Measurements from ENCODE around the gene IL1RAPL1. TPM values are rescaled to one million over a fixed set of nuclear protein-coding genes. Genes with fewer than 3 reads are reported as not detected.

IL1RAPL1 gene
- polyA plus RNA-seq, 1 of the 3 experiments (the other 2 are of a cell fraction) = 2.8 TPM

DNA sequence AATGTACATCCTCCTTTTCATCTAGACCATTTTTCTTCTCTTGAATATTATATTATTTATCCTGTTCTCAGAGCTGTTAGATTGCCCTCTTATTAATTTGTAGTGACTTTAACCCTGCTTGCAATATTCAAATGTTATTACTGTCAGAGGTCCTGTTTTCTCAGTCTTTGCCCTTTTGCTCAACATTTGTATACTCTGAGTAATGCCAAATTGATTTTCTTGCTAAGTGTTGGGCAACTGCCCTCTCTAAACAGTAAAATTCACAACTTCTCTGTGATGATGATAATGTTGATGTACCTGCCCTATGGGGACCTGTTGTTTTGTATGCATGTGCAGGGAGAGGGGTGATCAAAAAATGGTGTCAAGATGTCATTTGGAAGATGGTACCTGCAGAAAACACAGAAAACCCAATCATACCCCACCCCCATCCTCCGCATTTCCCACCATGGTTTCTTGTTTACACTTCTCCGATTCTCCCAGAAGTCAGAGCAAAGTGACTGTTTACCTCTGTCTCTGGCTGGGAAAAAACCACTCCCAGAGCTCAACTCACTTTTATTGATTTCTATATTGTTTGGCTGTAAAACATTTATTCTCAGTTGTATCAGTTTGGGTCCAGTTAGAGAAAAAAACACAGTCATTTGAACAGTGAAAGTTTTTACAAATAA, 694.0 kb downstream of the IL1RAPL1 start:
- no peak for DNase-seq
- Histone ChIP-seq H3K79me2 (ENCODE audit: insufficient read depth) (no peaks in the 10 kb centered on the region), H3K27me3 (ENCODE audit: insufficient read depth) (no peaks in the 10 kb centered on the region; the same call in 1 of the 2 replicates), H3K36me3 (replicated peaks in 1 of 2; ENCODE audit: control insufficient read depth in 1 of 2, insufficient read depth in 2 of 2, low read length in 1 of 2) (no peaks in the 10 kb centered on the region), H3K4me2 (no peak overlapping the region), H3K9me3 (no peaks in the 10 kb centered on the region), H3K9ac (no peak overlapping the region), H3K9me2 (no peaks in the 10 kb centered on the region), H3K4me1 (ENCODE audit: control insufficient read depth in 1 of 2, insufficient read depth in 2 of 2, low read depth in 1 of 2, low read length in 1 of 2) (no peaks in the 10 kb centered on the region), H4K20me1 (ENCODE audit: insufficient read depth) (no peaks in the 10 kb centered on the region), H3K4me3 (ENCODE audit: low read depth in 2 of 2, low read length in 1 of 2) (no peak overlapping the region), H3F3A (replicated peaks; ENCODE audit: insufficient read depth) (no peaks in the 10 kb centered on the region), H3K27ac (ENCODE audit: low read depth in 2 of 2, low read length in 1 of 2) (no peak overlapping the region), H2AFZ (ENCODE audit: low read depth) (no peak overlapping the region)
- CTCF ChIA-PET = interaction anchor here (1.3 kb wide), 1 partner anchor 12 kb away, joined by 3 read pairs; no protein-coding TSS in a partner anchor
- WGBS (ENCODE audit: low lambda C conversion rate) = 24% methylated on average over 2 of the region's 2 CpGs
- no peak for TF ChIP-seq EP300 (IDR thresholded peaks at IDR 0.05; ENCODE audit: borderline replicate concordance in 1 of 2, low read depth in 1 of 2, low read length in 1 of 2)
- TF ChIP-seq GATA2 (CRISPR knock-in tag; IDR thresholded peaks at IDR 0.05) = no peak
- TF ChIP-seq MEF2A (IDR thresholded peaks at IDR 0.05; ENCODE audit: borderline replicate concordance, low read depth) = no peak
- TF ChIP-seq SMC3 (IDR thresholded peaks at IDR 0.05; ENCODE audit: low read depth, low read length) = no peak
- TF ChIP-seq, protein P1, sequence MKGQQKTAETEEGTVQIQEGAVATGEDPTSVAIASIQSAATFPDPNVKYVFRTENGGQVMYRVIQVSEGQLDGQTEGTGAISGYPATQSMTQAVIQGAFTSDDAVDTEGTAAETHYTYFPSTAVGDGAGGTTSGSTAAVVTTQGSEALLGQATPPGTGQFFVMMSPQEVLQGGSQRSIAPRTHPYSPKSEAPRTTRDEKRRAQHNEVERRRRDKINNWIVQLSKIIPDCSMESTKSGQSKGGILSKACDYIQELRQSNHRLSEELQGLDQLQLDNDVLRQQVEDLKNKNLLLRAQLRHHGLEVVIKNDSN (IDR thresholded peaks at IDR 0.05; ENCODE audit: borderline replicate concordance, low read depth) = no peak
- no peak for TF ChIP-seq NFIC (IDR thresholded peaks at IDR 0.05; ENCODE audit: borderline replicate concordance)
- TF ChIP-seq TAF1 (IDR thresholded peaks at IDR 0.05; ENCODE audit: borderline replicate concordance, low read depth, low read length) = no peak
- TF ChIP-seq FOXM1 (IDR thresholded peaks at IDR 0.05; ENCODE audit: low read depth) = no peak
- no peak for TF ChIP-seq TEAD4 (IDR thresholded peaks at IDR 0.05; ENCODE audit: borderline replicate concordance, insufficient read depth)
- TF ChIP-seq, protein P2, sequence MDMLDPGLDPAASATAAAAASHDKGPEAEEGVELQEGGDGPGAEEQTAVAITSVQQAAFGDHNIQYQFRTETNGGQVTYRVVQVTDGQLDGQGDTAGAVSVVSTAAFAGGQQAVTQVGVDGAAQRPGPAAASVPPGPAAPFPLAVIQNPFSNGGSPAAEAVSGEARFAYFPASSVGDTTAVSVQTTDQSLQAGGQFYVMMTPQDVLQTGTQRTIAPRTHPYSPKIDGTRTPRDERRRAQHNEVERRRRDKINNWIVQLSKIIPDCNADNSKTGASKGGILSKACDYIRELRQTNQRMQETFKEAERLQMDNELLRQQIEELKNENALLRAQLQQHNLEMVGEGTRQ (IDR thresholded peaks at IDR 0.05; ENCODE audit: borderline replicate concordance, low read depth, low read length) = no peak
- no peak for TF ChIP-seq GABPA (IDR thresholded peaks at IDR 0.05; ENCODE audit: low read depth)
- no peak for TF ChIP-seq TCF12 (IDR thresholded peaks at IDR 0.05)
- TF ChIP-seq RFX5 (IDR thresholded peaks at IDR 0.05; ENCODE audit: low read length) = no peak
- no peak for TF ChIP-seq RAD21 (IDR thresholded peaks at IDR 0.05; ENCODE audit: low read length)
- POLR2A ChIA-PET = no interaction called here

- Histone ChIP-seq H3K9me2 (no peaks in the 10 kb centered on the region), H3K4me1 (ENCODE audit: control insufficient read depth in 1 of 2, insufficient read depth in 2 of 2, low read depth in 1 of 2, low read length in 1 of 2) (no peaks in the 10 kb centered on the region), H3K79me2 (ENCODE audit: insufficient read depth) (no peaks in the 10 kb centered on the region), H3K4me2 (no peak overlapping the region), H2AFZ (ENCODE audit: low read depth) (no peak overlapping the region), H3K27me3 (ENCODE audit: insufficient read depth) (no peaks in the 10 kb centered on the region; the same call in 1 of the 2 replicates), H4K20me1 (ENCODE audit: insufficient read depth) (no peaks in the 10 kb centered on the region), H3K9me3 (no peaks in the 10 kb centered on the region), H3K4me3 (ENCODE audit: low read depth in 2 of 2, low read length in 1 of 2) (no peak overlapping the region), H3F3A (replicated peaks; ENCODE audit: insufficient read depth) (no peaks in the 10 kb centered on the region), H3K9ac (no peak overlapping the region), H3K27ac (ENCODE audit: low read depth in 2 of 2, low read length in 1 of 2) (no peak overlapping the region), H3K36me3 (replicated peaks in 1 of 2; ENCODE audit: control insufficient read depth in 1 of 2, insufficient read depth in 2 of 2, low read length in 1 of 2) (no peaks in the 10 kb centered on the region)
- CTCF ChIA-PET = no interaction called here
- no peak for DNase-seq
- POLR2A ChIA-PET = no interaction called here
- WGBS (ENCODE audit: low lambda C conversion rate) = 16% methylated on average over 2 of the region's 2 CpGs
- TF ChIP-seq RAD21 (IDR thresholded peaks at IDR 0.05; ENCODE audit: low read length) (no peak), JUND (IDR thresholded peaks at IDR 0.05) (no peak), CHD2 (IDR thresholded peaks at IDR 0.05; ENCODE audit: low read length, partially characterized antibody) (no peak), ELF1 (IDR thresholded peaks at IDR 0.05) (no peak), FOXM1 (IDR thresholded peaks at IDR 0.05; ENCODE audit: low read depth) (no peak), RCOR1 (IDR thresholded peaks at IDR 0.05; ENCODE audit: low read length) (no peak), ZBTB33 (IDR thresholded peaks at IDR 0.05; ENCODE audit: borderline replicate concordance, low read depth) (no peak), FOSL2 (IDR thresholded peaks at IDR 0.05; ENCODE audit: borderline replicate concordance, low read depth) (no peak), SIN3A (IDR thresholded peaks at IDR 0.05; ENCODE audit: borderline replicate concordance, low read depth, low read length) (no peak), GABPA (IDR thresholded peaks at IDR 0.05; ENCODE audit: low read depth) (no peak), RFX5 (IDR thresholded peaks at IDR 0.05; ENCODE audit: low read length) (no peak), RXRA (IDR thresholded peaks at IDR 0.05; ENCODE audit: borderline replicate concordance, low read depth) (no peak)
- TF ChIP-seq, protein P3, sequence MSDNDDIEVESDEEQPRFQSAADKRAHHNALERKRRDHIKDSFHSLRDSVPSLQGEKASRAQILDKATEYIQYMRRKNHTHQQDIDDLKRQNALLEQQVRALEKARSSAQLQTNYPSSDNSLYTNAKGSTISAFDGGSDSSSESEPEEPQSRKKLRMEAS (IDR thresholded peaks at IDR 0.05; ENCODE audit: low read depth) = no peak
- TF ChIP-seq, protein P2 (IDR thresholded peaks at IDR 0.05; ENCODE audit: borderline replicate concordance, low read depth, low read length) = no peak
Measured at GRCh38 chrX:29285664-29286063, 698.4 kb downstream of the IL1RAPL1 start.

Data from SK-N-SH (cell line).